Calu3 (cell line): ENCODE data around the gene CYB5R2. TPM values are rescaled to one million over a fixed set of nuclear protein-coding genes. Genes with fewer than 3 reads are reported as not detected.

ENCODE experiments used
- BruUV-seq: library from RNA; stranded (reverse); fragments of 400-500 nt; replicated peaks from 2 replicates; lab custom pipeline; 2021; lab: Mats Ljungman, UMichigan
- CTCF ChIA-PET: fragments of 300-600 bp; sonication (Branson Sonifier 250); formaldehyde crosslinking; loops from one replicate; lab custom pipeline; 2022; ENCODE audit warnings: antibody characterized with exemption; lab: Charles Lee
- DNase-seq: peaks from one replicate; pipeline ENCODE4 v3.0.0; 2022
- H3K27ac Mint-ChIP-seq: one replicate; pipeline ENCODE4 v1.8.0; 2022; ENCODE audit warnings: mixed read lengths; ENCODE audit not compliant: unreplicated experiment
- H3K27me3 Mint-ChIP-seq: one replicate; pipeline ENCODE4 v1.8.0; 2022; ENCODE audit warnings: mixed read lengths; ENCODE audit not compliant: unreplicated experiment
- H3K36me3 Mint-ChIP-seq: one replicate; pipeline ENCODE4 v1.8.0; 2022; ENCODE audit warnings: mild to moderate bottlenecking, moderate library complexity, mixed read lengths; ENCODE audit not compliant: insufficient read depth, unreplicated experiment
- H3K4me1 Mint-ChIP-seq: one replicate; pipeline ENCODE4 v1.8.0; 2022; ENCODE audit warnings: mild to moderate bottlenecking, low read depth, mixed read lengths; ENCODE audit not compliant: unreplicated experiment
- H3K4me3 Mint-ChIP-seq: one replicate; pipeline ENCODE4 v1.8.0; 2022; ENCODE audit warnings: mild to moderate bottlenecking, low read depth, moderate library complexity, mixed read lengths; ENCODE audit not compliant: unreplicated experiment
- H3K9me3 Mint-ChIP-seq: one replicate; pipeline ENCODE4 v1.8.0; 2022; ENCODE audit warnings: low read depth, mixed read lengths; ENCODE audit not compliant: unreplicated experiment
- intact Hi-C: fragments of 100-400 bp; cut with micrococcal nuclease; formaldehyde crosslinking; loops from one replicate; pipeline ENCODE4 v1.10.0; 2022; ENCODE audit not compliant: unreplicated experiment
- total RNA-seq: library from RNA; stranded (reverse); gene quantifications from 2 replicates; pipeline ENCODE4 v1.2.3, GENCODE V29; 2022
- TF ChIP-seq, protein P1 (sequence below): fragments of 200-600 bp; IDR thresholded peaks from one replicate; pipeline ENCODE4 v1.8.0; 2022; ENCODE audit warnings: antibody characterized with exemption; ENCODE audit not compliant: unreplicated experiment

Gene CYB5R2
- total RNA-seq, 1 experiment from 2014 or later, result 23.0 TPM

DNA sequence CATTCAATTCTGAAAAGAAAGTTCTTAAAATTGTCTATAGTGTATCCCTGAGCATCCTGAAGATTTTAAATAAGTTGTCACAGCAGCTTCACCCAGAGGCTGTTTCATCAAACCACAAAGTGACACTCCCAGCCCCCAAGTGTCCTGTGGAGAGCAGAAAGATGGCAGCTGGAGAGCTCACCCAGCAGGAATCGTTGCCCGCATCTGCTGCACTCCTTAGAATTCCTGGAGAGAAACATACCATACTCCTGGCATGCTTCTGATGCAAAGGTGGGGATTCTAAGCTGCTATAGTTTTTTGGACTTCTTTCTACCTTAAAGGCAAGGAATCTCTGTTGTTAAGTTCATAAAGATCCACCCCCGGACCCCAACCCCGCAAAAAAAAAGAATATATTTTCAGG is 13.5 kb upstream of the CYB5R2 start:
- BruUV-seq, result no TSS peak
- Mint-ChIP-seq H3K4me3 (no peak overlapping the region), H3K9me3 (no peaks in the 10 kb centered on the region), H3K36me3 (no peaks in the 10 kb centered on the region), H3K27me3 (peaks cover 9% of the 10 kb centered on the region), H3K27ac (no peak overlapping the region), H3K4me1 (peaks cover 7% of the 10 kb centered on the region)
- TF ChIP-seq, protein P1, sequence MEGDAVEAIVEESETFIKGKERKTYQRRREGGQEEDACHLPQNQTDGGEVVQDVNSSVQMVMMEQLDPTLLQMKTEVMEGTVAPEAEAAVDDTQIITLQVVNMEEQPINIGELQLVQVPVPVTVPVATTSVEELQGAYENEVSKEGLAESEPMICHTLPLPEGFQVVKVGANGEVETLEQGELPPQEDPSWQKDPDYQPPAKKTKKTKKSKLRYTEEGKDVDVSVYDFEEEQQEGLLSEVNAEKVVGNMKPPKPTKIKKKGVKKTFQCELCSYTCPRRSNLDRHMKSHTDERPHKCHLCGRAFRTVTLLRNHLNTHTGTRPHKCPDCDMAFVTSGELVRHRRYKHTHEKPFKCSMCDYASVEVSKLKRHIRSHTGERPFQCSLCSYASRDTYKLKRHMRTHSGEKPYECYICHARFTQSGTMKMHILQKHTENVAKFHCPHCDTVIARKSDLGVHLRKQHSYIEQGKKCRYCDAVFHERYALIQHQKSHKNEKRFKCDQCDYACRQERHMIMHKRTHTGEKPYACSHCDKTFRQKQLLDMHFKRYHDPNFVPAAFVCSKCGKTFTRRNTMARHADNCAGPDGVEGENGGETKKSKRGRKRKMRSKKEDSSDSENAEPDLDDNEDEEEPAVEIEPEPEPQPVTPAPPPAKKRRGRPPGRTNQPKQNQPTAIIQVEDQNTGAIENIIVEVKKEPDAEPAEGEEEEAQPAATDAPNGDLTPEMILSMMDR, result no peak
- DNase-seq, result no peak
- intact Hi-C loops, result no loop called here
- CTCF ChIA-PET, result no interaction called here

DNA sequence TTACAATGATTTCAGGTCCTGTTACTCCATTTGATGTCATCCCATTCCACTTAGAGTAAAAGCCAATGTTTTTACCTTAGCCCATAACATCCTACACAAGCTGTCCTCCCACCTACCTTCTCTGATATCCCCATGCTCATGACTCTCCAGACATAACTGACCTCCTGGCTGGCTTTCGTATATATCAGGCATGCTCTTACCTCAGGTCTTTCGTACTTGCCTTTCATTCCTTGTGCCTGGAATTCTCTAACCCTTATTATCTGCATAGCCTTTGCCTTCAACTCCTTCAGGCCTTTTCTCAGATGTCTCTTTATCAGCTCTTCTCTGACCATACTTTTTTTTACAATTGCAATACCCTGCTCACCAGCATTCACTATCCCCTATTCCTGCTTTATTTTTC is 10.3 kb upstream of the CYB5R2 start:
- DNase-seq, result no peak
- Mint-ChIP-seq H3K4me3 (no peak overlapping the region), H3K9me3 (no peaks in the 10 kb centered on the region), H3K27ac (no peak overlapping the region), H3K27me3 (peaks cover 21% of the 10 kb centered on the region), H3K36me3 (no peaks in the 10 kb centered on the region), H3K4me1 (peaks cover 7% of the 10 kb centered on the region)
- intact Hi-C loops, result no loop called here
- TF ChIP-seq, protein P1, result no peak
- no TSS peak for BruUV-seq
- CTCF ChIA-PET, result no interaction called here

DNA sequence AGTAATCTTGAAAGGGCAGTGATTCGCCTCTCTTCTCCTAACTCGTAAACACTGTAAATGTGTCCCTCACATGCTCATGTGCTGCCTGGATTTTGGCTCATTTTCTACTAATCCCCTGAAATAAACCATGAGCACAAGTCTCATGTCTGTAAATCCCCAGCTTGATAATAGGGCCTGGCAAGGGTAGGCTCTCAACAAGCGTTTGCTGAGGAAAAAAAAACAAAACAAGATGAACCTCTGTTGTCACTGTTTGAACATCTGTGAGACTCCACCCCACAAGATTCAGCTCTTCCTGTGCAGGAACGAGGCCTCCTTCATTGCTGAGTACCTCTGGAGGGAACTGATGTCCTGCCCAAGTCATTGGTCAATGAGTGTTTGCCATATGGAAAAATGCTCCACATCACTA is 4.5 kb upstream of the CYB5R2 start:
- H3K36me3 Mint-ChIP-seq, result peaks cover 18% of the 10 kb centered on the region
- no peak for DNase-seq
- peaks cover 30% of the 10 kb centered on the region for H3K4me1 Mint-ChIP-seq
- H3K27ac Mint-ChIP-seq, result no peak overlapping the region
- H3K4me3 Mint-ChIP-seq, result no peak overlapping the region
- peaks cover 21% of the 10 kb centered on the region for H3K27me3 Mint-ChIP-seq
- H3K9me3 Mint-ChIP-seq, result no peaks in the 10 kb centered on the region
- TF ChIP-seq, protein P1, result no peak
- CTCF ChIA-PET, result no interaction called here
- no TSS peak for BruUV-seq
- intact Hi-C loops, result loop anchor here (10.0 kb wide), 1 partner anchor 417 kb away; no protein-coding TSS in a partner anchor

DNA sequence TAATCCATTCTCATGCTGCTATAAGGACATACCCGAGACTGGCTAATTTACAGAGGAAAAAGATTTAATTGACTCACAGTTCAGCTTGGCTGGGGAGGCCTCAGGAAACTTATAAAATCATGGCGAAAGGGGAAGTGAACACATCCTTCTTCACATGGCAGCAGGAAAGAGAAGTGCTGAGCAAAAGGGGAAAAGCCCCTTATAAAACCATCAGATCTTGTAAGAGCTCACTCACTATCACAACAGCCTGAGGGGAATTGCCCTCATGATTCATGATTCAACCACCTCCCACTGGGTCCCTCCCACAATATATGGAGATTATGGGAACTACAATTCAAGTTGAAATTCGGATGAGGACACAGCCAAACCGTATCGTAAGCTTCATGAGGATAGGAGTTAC is 3.8 kb upstream of the CYB5R2 start:
- Mint-ChIP-seq H3K36me3 (peaks cover 22% of the 10 kb centered on the region), H3K4me1 (peaks cover 38% of the 10 kb centered on the region), H3K4me3 (no peak overlapping the region), H3K27ac (no peak overlapping the region), H3K9me3 (no peaks in the 10 kb centered on the region), H3K27me3 (peaks cover 21% of the 10 kb centered on the region)
- no TSS peak for BruUV-seq
- intact Hi-C loops, result loop anchor here (10.0 kb wide), 1 partner anchor 418 kb away; no protein-coding TSS in a partner anchor
- TF ChIP-seq, protein P1, result no peak
- no peak for DNase-seq
- CTCF ChIA-PET, result no interaction called here
